Endothelial cell of umbilical vein (primary cell): Measurements from ENCODE around the gene CPEB2. TPM values are rescaled to one million over a fixed set of nuclear protein-coding genes. Genes with fewer than 3 reads are reported as not detected.

ENCODE experiments used
- BruUV-seq: library from RNA; stranded (reverse); fragments of 400-500 nt; replicated peaks from 2 replicates; lab custom pipeline; 2021; lab: Mats Ljungman, UMichigan
- CTCF ChIA-PET: fragments of 300-600, 350-600 bp; sonication (Branson Sonifier 250); formaldehyde crosslinking; loops from one replicate; lab custom pipeline; 2021; ENCODE audit warnings: antibody characterized with exemption, inconsistent platforms; lab: Charles Lee
- POLR2A ChIA-PET: fragments of 300-600, 350-600 bp; sonication (Branson Sonifier 250); formaldehyde crosslinking; loops from one replicate; lab custom pipeline; 2021; ENCODE audit warnings: antibody characterized with exemption, inconsistent platforms; lab: Charles Lee
- DNase-seq: peaks from one replicate; pipeline ENCODE4 v3.0.0-alpha.2; 2011; ENCODE audit warnings: low read depth, low spot score
- FAIRE-seq: peaks from 2 replicates; lab custom pipeline; 2011; peaks lifted over from hg19 to GRCh38; lab: Jason Lieb, UNC
- H2AFZ ChIP-seq: 2 replicates; pipeline ENCODE4 v1.6.0; 2012; ENCODE audit warnings: low read depth, low read length, control low read depth, inconsistent platforms
- H3K27ac ChIP-seq: 2 replicates; pipeline ENCODE4 v1.5.1; 2011; ENCODE audit warnings: low read depth, mild to moderate bottlenecking, control low read depth, low read length, moderate library complexity; ENCODE audit not compliant: insufficient read depth
- H3K27me3 ChIP-seq, 2 experiments: 2 replicates each; pipeline versions ENCODE4 v1.6.0 to v1.6.1; 2011; ENCODE audit warnings: low read length in 2 of 2, mixed read lengths in 1 of 2; ENCODE audit not compliant: control insufficient read depth in 2 of 2, insufficient read depth in 2 of 2
- H3K36me3 ChIP-seq, 2 experiments: 2 replicates in 1 of 2; 3 replicates in 1 of 2; pipeline ENCODE4 v1.5.1; 2011; ENCODE audit warnings: low read length in 2 of 2, mild to moderate bottlenecking in 1 of 2, moderate library complexity in 1 of 2; ENCODE audit not compliant: control insufficient read depth in 2 of 2, insufficient read depth in 2 of 2; ENCODE audit errors: extremely low read depth in 1 of 2
- H3K4me1 ChIP-seq: 3 replicates; pipeline ENCODE4 v1.5.1; 2011; ENCODE audit warnings: mild to moderate bottlenecking, low read length; ENCODE audit not compliant: control insufficient read depth, insufficient read depth; ENCODE audit errors: extremely low read depth
- H3K4me2 ChIP-seq: 2 replicates; pipeline ENCODE4 v1.6.1; 2011; ENCODE audit warnings: low read length, control low read depth, mixed read lengths; ENCODE audit not compliant: insufficient read depth
- H3K4me3 ChIP-seq, 3 experiments: fragments of 200-600 bp in 1 of 3; sonication (generic), shearing (Covaris generic) in 1 of 3; replicated peaks in 1 of 3; 2 replicates each; pipeline ENCODE4 v1.5.1; 2011 to 2016; ENCODE audit warnings: control low read depth in 3 of 3, low read length in 3 of 3, mild to moderate bottlenecking in 2 of 3, inconsistent platforms in 1 of 3, low read depth in 1 of 3, moderate library complexity in 1 of 3; ENCODE audit not compliant: insufficient read depth in 1 of 3
- H3K79me2 ChIP-seq: 2 replicates; pipeline ENCODE4 v1.6.0; 2012; ENCODE audit warnings: low read length, inconsistent platforms; ENCODE audit not compliant: control insufficient read depth, insufficient read depth
- H3K9ac ChIP-seq: replicated peaks from 2 replicates; pipeline ENCODE3; 2011; ENCODE audit warnings: low read length, control low read depth; ENCODE audit not compliant: insufficient read depth; ENCODE audit errors: extremely low read depth
- H3K9me1 ChIP-seq: replicated peaks from 3 replicates; pipeline ENCODE4 v1.6.0; 2011; ENCODE audit warnings: mild to moderate bottlenecking, low read length; ENCODE audit not compliant: control insufficient read depth, insufficient read depth; ENCODE audit errors: extremely low read depth
- H3K9me3 ChIP-seq: replicated peaks from 2 replicates; pipeline ENCODE4 v1.5.1; 2012; ENCODE audit warnings: low read length, inconsistent platforms; ENCODE audit not compliant: control insufficient read depth, insufficient read depth
- H4K20me1 ChIP-seq: replicated peaks from 2 replicates; pipeline ENCODE3; 2011; ENCODE audit warnings: mild to moderate bottlenecking, low read length; ENCODE audit not compliant: control insufficient read depth, insufficient read depth; ENCODE audit errors: extremely low read depth
- CTCF ChIP-seq, 2 donors: IDR thresholded peaks; 1 replicate in 1 of 2; 2 replicates in 1 of 2; pipeline ENCODE4 v1.5.1; 2011; ENCODE audit warnings: low read length in 2 of 2, mild to moderate bottlenecking in 2 of 2, moderate library complexity in 2 of 2, control low read depth in 1 of 2, inconsistent platforms in 1 of 2, low read depth in 1 of 2; ENCODE audit not compliant: insufficient read depth in 1 of 2; ENCODE audit errors: extremely low read depth in 1 of 2
- EZH2 ChIP-seq: IDR thresholded peaks from 2 replicates; pipeline ENCODE4 v1.6.1; 2012; ENCODE audit warnings: borderline replicate concordance, low read depth, mild to moderate bottlenecking, moderate library complexity, low read length, inconsistent platforms; ENCODE audit not compliant: severe bottlenecking
- FOS ChIP-seq: IDR thresholded peaks from 2 replicates; pipeline ENCODE4 v1.6.1; 2011; ENCODE audit warnings: mild to moderate bottlenecking, low read length, moderate library complexity, borderline replicate concordance; ENCODE audit not compliant: insufficient read depth
- GATA2 ChIP-seq: IDR thresholded peaks from 2 replicates; pipeline ENCODE4 v1.7.0; 2011; ENCODE audit warnings: low read depth, mild to moderate bottlenecking, moderate library complexity, mixed read lengths, low read length; ENCODE audit not compliant: insufficient read length, insufficient read depth
- JUN ChIP-seq: IDR thresholded peaks from 2 replicates; pipeline ENCODE4 v1.6.1; 2011; ENCODE audit warnings: borderline replicate concordance, low read depth; ENCODE audit not compliant: insufficient read length, insufficient read depth
- MAX ChIP-seq: IDR thresholded peaks from 2 replicates; pipeline ENCODE4 v1.6.1; 2011; ENCODE audit not compliant: insufficient read depth, insufficient read length
- MYC ChIP-seq: IDR thresholded peaks from one replicate; pipeline ENCODE4 v1.6.1; 2011; ENCODE audit warnings: mild to moderate bottlenecking, low read depth, low read length
- POLR2A ChIP-seq: IDR thresholded peaks from 2 replicates; pipeline ENCODE4 v1.6.1; 2012; ENCODE audit warnings: low read depth, mild to moderate bottlenecking, control low read depth, low read length
- POLR2AphosphoS5 ChIP-seq: IDR thresholded peaks from 2 replicates; pipeline ENCODE4 v1.6.1; 2012; ENCODE audit warnings: low read depth, mild to moderate bottlenecking, control low read depth, low read length, moderate library complexity; ENCODE audit not compliant: insufficient read depth
- dilution Hi-C: fragments of 300-500 bp; cut with MboI; formaldehyde crosslinking; loops from one replicate; pipeline ENCODE4 v1.15.0; 2019; ENCODE audit warnings: low sequenced_read_pairs; ENCODE audit not compliant: extremely low pct_ligation_motif_present
- intact Hi-C: fragments of 100-400 bp; cut with micrococcal nuclease; formaldehyde crosslinking; loops from one replicate; pipeline ENCODE4 v1.10.0; 2022
- polyA plus RNA-seq, 4 experiments: library from polyadenylated mRNA; depleted of rRNA in 3 of 4; stranded (reverse) in 3 of 4; unstranded in 1 of 4; fragments of >200 nt; gene quantifications; 2 replicates each; pipeline versions ENCODE4 v1.2.1 to v1.2.3, GENCODE V29; 2011 to 2012; ENCODE audit warnings: missing spikeins in 1 of 4
- total RNA-seq: library from RNA; stranded (reverse); gene quantifications from 2 replicates; pipeline ENCODE4 v1.2.3, GENCODE V29; 2021

CPEB2 gene
- total and polyA plus RNA-seq, 2 donors (not counting 3 experiments of a cell fraction or from before 2014, with no cell fraction given): 2.8 to 11.7 TPM

- Histone ChIP-seq H4K20me1 (no peaks in the 10 kb centered on the region), H3K4me2 (no peak overlapping the region), H3K27me3 (no peaks in the 10 kb centered on the region), H3K79me2 (no peaks in the 10 kb centered on the region), H3K9me3 (no peaks in the 10 kb centered on the region), H3K4me1 (no peaks in the 10 kb centered on the region), H3K9ac (no peak overlapping the region), H3K4me3 (no peak overlapping the region), H2AFZ (no peak overlapping the region), H3K36me3 (no peaks in the 10 kb centered on the region), H3K9me1 (no peaks in the 10 kb centered on the region), H3K27ac (no peak overlapping the region)
- FAIRE-seq: no peak
- no peak for DNase-seq
- dilution Hi-C loops: no loop called here
- intact Hi-C loops: no loop called here
- ChIA-PET CTCF (no interaction called here), POLR2A (no interaction called here)
- no TSS peak for BruUV-seq
- no peak for TF ChIP-seq POLR2A
- no peak for TF ChIP-seq CTCF (IDR thresholded peaks at IDR 0.05; ENCODE audit: extremely low read depth in 1 of 2, insufficient read depth in 1 of 2, low read depth in 1 of 2, low read length in 2 of 2)
- no peak for TF ChIP-seq MYC
- no peak for TF ChIP-seq EZH2
- no peak for TF ChIP-seq JUN
- TF ChIP-seq GATA2: no peak
- no peak for TF ChIP-seq FOS
- TF ChIP-seq MAX: no peak
- TF ChIP-seq POLR2AphosphoS5: no peak
These were observed 104.1 kb downstream of the CPEB2 start for GRCh38 chr4:15106399-15106798.
